EL (cell line): ENCODE measurements around the gene ARID3A.

Experiments
- DNase-seq: peaks from one replicate; pipeline ENCODE4 v3.0.0-alpha.2; 2016

Gene ARID3A

DNA sequence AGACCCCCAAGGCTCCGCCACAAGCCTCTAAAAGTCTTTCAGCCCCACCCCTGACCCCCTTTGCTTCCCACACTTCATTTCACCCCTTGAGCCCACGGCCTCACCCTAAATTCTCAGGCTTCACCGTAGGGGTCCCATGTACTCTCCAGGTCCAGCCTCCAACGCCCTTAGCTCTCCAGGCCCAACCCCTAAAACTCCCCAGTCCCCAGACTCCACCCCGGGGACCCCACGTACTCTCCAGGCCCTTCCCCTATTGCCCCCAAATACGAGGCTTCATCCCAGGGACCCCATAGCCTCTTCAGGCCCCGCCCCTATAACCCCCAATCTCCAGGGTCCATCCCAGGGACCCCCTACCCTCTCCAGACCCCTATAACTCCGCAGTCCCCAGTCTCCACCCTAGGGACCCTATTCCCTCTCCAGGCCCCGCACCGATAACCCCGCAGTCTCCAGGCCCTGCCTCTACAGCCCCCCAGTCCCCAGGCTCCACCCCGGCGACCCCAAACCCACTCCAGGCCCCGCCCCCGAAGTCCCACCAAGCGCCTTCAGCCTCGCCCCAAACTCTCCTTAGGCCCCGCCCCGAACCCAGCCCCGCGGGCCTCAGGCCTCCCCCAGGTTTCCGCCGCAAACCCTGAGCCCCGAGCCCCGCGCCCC, 33.5 kb upstream of the ARID3A start:
- no peak for DNase-seq

DNA sequence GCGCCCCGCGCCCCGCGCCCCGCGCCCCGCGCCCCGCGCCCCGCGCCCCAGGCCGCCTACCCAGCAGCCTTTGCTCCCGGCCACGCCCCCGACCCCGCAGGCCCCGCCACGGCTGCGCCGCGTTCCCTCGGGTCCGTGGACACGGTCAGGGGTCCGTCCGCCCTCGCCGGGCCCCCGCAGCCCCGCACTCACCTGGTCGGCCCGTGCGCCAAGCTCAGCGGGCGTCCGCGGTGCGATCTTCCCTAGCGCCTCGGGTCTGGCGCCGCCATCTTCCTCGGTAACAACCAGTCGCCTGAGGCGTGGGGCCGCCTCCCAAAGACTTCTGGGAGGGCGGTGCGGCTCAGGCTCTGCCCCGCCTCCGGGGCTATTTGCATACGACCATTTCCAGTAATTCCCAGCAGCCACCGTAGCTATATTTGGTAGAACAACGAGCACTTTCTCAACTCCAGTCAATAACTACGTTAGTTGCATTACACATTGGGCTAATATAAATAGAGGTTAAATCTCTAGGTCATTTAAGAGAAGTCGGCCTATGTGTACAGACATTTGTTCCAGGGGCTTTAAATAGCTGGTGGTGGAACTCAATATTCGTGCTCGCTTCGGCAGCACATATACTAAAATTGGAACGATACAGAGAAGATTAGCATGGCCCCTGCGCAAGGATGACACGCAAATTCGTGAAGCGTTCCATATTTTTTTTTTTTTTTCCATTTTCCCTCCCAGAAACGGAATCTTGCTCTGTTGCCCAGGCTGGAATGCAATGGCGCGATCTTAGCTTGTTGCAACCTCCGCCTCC, 32.7 kb upstream of the ARID3A start, which contains the start of the genes MED16 and RNU6-9:
Gene MED16 (minus strand): TSS at position 294 of the 796 bp plus-strand sequence. CDS start 2,056 bp downstream, outside the sequence.
Gene RNU6-9 (plus strand): TSS at position 591 of the 796 bp plus-strand sequence.
- peak; percentile 94 for DNase-seq

DNA sequence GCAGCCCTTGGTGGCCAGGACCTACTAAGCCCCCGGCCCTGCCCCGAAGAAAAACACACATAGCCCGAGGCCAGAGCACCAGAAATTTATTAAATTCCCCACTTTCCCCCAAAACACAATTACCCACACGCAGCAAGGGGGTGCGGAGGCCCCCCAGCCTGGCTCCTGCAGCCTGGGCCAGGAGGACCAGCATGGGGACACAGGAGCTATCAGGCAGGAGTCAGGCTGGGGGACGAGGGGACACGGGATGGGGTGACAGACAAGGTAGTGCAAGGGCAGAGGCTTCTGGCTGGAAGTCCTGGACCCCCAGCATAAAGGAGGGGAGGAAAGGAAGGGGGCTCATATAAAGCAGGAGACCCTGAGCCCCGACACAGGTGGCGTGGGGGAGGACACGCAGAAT, 29.4 kb upstream of the ARID3A start:
- DNase-seq: no peak

DNA sequence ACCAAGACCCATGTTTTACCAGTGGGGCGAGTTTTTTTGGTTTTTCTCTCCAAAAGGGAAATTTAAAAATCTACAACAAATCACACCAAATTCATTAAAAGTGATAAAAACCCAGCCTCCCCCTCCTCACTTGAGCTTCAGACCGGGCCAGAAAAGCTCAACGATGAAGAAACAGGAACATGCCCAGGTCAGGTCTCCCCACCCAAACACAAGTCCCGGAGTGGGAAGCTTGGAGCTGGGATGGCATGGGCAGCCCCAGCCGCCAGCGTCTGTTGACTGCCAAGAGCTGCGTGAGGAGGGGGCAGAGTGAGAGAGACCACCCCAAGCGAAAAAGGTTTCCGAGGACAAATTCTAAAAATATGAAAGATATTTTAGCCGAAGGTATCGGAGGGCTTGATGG, 28.8 kb upstream of the ARID3A start:
- no peak for DNase-seq

DNA sequence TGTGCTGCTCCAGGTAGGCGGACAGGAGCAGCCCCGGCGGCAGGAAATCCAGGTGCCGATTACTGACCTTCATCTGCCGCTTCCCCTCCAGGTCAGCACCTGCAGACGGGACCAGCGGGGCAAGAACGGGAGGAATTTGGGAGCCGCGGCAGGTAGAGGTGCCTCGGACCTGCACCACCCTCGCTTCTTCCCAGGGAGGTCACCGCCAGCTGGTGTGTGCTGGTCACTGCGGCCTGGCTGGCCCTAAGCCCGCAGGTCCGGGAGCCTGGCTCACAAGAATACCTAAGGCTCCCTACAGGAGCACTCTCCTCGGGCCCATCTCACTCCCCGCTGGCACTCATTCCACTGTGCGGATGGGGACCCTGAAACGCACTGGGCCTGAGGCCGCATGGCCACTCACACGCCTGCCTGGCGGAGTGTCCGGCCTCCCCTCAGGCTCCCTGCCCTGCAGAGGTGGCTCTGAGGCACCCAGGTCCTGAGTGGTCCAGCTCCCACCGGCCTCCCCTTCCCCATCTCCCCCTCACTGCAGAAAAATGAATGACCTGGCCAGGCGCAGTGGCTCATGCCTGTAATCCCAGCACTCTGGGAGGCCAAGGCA, 28.3 kb upstream of the ARID3A start:
- DNase-seq: no peak

DNA sequence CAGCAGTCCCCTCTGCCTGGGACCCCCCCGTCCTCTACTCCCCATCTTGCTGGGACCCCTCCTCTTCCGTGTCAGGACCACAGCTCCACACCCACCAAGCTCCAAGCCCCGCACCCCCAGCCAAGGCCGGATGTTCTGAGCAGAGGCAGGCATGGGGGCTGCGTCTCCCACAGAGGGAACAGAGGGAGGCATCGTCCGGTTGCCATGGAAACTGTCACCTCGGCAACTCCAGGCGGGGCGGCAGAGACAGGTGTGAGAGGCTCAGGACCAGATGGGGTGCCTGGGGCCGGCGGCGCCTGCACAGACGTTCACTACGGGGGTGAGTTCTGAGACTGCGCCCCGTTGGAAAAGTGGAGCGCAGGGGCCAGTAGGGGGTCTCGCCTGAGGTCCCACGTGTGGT, 27.2 kb upstream of the ARID3A start:
- no peak for DNase-seq

DNA sequence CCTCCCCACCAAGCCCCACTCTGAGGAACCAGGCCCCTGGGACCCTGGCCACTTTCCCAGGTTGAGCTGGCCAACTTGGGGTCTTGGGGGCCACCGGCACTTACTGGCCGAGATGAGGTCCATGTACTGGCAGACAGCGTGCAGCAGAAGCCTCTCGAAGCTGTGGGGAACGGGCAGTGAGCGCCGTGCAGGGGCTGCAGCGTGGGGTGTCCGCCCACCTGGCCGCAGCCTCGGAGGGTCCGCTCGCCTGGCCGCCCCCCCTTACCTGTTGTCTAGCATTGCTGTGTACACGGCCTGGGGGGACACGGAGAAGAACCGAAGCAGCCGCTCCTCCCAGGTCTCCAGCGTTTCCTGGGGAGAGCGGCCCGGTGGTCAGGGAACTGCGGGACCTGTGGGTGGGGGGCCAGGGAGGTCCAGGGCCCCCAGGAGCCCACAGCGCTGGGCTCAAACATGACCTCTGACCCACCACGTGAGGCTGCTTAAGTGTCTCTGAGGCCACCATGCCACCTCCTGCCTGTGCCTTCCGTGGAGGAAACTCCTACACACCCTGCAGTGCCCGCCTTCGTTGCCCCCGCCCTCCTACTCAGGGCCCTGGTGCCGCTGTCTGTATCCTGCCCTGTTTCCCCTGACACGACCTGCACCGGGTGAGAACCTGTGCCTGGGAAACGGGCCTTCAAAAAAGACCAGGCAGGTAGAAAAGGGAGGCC, 26.3 kb upstream of the ARID3A start:
- no peak for DNase-seq

DNA sequence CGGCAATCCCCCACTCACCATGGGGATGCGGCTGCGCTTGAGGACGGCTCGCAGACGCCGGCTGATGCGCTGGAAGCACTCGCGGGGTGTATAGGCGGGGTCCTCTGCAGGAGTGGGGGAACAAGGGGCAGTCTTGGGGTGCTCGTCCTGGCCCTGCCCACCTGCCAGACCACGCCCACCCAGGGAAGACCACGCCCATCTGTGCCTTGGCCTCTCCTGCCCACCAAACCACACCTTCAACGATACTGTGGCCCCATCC, 25.9 kb upstream of the ARID3A start:
- DNase-seq: no peak

DNA sequence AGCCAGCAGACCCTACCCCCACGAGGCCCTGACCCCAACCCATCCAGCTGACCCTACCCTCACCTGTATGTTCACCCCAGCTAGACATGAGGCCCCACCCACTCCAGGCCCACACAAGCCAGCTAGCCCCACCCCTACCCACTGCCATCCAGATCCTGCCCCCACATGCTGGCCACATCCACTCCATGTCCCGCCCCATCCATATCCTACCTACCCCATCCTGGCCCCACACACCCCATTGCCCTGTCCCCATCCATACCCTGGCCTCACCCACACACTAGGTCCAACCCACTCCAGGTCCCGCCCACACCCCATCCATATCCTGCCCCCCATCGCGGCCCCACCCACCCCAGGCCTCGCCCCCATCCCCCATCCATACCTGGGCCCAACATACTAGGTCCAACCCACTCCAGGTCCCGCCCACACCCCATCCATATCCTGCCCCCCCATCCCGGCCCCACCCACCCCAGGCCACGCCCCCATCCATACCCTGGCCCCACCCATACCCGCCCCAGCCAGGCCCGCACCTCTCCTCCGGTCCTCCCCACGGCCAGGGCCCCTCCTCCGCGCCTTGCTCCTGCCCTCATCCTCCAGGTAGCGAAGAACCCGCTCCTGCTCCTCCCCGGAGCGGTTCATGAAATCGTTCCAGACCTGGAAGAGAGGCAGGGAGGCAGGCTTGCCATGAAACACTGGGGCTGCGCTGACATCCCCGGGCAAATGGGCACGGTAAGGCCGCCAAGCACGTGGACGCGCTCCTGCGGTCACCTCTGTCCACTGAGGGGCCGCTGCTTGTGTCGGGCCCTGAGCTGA, 25.3 kb upstream of the ARID3A start:
- no peak for DNase-seq

DNA sequence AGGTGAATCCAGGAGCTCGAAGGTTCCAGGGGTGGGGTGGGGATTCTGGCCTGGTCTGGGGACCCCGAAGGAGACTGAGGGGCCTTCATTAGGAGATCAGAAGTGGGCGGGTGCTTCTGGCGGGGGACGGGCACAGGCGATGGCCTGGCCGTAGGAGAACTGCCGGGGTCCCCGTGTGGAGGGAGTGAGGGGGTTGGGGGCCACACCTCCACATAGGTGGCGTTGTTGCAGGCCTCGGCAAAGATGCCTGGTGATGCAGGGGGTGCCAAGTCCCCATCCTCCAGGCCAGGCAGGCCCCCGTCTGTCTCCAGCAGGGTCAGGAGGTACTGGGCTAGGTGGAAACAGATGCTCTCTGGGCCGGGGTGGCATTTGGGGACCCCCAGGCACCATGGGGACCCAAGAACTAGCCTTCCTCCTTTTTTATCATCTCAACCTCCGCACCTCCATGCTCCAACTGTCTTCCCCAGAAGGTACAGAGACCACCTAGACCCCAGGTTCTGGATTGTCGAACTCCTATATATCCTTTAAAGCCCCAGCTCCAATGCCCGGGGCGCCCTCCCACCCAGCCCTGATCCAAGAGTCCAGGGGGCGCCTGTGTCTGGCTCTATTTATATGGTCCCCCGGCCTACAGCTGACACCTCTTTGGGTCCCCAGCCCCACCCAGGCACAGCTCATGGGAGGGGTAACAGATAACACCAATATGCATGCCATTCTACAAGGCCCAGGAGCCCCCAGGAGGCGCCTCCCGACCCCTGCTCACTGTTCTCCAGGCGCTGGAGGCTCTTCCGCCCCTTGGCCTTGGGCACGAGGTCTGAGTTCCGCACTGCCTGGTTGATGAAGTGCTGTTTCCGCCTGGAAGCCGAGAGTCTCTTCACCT, 24.4 kb upstream of the ARID3A start:
- no peak for DNase-seq

DNA sequence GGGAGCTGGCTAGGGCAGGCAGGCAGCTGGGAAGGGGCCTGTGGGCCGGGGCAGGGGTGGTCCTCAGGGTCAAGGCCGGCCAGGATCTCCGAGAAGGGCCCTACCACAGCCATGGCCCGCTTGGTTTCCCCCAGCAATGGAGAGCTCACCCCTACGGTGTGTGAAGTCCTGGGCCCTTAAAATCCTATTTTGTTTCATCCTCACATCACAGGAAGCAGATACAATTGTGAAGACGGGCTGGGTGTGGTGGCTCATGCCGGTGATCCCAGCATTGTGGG, 23.8 kb upstream of the ARID3A start:
- DNase-seq: no peak

DNA sequence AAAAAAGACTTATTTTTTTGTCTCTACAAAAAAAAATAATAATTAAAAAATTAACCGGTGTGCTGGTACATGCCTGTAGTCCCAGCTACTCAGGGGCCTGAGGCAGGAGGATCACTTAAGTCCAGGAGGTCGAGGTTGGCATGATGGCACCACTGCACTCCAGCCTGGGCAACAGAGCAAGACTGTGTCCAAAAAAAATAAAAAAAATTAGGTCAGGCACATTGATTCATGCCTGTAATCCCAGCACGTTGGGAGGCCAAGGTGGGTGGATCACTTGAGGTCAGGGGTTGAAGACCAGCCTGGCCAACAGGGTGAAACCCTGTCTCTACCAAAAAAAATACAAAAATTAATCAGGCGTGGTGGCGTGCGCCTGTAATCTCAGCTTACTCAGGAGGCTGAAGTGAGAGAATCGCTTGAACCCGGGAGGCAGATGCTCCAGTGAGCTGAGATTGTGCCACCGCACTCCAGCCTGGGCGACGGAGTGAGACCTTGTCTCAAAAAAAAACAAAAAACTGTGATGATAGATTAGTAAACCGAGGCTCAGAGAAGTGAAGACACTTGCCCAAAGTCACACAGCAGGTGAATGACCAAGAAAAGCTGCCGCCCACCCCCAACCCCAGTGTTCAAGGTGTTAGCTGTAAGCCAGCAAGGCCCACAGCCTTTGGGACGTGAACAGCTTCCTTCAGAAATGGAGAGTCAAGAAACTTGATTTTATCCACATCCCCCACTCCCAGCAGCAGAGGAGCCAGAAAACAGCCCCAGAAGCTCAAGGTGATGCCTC, 23.2 kb upstream of the ARID3A start:
- no peak for DNase-seq

DNA sequence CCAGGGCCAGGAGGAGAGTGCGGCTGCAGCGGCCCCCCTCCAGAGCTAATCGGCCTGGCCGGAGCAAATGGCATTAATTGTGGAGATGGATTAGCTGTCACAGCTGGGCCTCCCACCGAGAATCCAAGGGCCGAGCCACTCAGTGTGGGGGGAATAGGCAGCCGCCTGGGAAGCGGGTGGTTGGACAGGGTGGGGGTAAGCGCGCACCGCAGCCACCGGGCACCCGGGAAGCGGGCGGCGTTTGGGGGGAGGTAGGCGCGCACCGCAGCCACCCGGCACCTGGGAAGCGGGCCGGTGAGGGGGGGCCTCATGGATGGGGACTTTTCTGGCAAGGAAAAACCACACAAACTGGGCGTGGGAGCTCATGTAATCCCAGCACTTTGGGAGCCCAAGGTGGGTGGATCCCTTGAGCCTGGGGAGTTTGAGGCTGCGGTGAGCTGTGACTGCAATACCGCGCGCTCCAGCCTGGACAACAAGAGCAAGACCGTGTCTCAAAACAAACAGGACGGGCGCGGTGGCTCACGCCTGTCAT, 22.5 kb upstream of the ARID3A start:
- DNase-seq: no peak

DNA sequence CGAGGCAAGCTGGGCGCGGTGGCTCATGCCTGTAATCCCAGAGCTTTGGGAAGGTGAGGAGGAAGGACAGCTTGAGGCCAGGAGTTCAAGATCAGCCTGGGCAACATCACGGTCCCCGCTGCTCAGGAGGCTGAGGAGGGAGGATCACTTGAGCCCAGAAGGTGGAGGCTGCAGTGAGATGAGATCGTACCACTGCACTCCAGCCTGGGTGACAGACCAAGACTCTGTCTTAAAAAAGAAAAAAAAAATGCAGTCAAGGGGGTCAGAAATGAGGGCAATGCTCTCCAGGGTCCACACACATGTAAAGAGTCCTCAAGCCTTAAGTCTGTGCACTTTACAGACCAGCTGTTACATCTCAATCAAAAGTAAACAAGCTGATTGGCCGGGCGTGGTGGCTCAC, 21.3 kb upstream of the ARID3A start:
- no peak for DNase-seq

DNA sequence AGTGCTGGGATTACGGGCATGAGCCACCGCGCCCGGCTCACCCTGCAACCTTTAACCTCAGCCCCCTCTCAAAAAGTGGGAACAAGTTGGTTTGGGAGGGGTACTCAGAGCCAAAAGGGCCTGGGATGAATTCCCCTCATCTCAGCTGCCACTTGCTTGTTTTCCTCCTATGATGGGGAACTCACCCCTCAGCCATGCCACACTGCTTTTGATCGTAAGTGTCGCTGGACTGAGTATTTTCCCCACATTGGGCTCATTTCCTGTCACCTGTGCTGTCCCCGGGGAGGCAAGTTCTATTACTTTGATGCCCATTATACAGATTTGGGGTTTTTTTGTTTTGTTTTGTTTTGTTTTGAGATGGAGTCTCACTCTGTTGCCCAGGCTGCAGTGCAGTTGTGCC, 19.4 kb upstream of the ARID3A start:
- no peak for DNase-seq

DNA sequence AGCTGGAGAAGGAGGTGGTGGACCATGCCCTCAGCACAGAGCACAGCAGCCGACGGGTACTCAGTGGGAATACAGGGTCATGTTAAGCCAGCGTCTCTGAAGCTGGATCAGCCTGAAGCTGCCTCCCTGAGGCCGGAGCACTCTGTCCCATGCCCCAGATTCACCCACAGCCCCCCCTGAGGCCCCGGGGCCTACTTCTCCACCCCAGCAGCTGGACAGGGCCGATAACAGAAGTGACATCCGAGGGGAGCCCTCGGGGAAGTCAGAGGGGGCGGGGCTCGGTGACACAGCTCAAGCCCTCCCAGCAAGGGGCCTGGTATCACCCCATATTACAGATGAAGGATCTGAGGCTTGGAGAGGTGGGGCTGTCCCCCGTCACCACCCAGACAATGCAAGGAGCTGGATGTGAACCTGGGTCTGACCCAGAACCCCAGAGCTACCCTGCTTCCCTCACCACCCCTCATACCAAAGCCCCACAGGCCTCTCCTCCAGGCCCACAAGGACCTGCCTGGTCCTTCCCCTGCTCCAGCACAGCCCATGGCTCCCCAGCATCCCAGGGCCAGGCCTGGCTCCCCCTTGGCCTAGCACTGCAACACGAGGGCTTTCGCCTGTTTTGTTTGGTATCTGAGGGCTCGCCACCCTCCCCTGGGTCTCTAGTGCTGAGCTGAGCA, 18.5 kb upstream of the ARID3A start:
- DNase-seq: no peak

DNA sequence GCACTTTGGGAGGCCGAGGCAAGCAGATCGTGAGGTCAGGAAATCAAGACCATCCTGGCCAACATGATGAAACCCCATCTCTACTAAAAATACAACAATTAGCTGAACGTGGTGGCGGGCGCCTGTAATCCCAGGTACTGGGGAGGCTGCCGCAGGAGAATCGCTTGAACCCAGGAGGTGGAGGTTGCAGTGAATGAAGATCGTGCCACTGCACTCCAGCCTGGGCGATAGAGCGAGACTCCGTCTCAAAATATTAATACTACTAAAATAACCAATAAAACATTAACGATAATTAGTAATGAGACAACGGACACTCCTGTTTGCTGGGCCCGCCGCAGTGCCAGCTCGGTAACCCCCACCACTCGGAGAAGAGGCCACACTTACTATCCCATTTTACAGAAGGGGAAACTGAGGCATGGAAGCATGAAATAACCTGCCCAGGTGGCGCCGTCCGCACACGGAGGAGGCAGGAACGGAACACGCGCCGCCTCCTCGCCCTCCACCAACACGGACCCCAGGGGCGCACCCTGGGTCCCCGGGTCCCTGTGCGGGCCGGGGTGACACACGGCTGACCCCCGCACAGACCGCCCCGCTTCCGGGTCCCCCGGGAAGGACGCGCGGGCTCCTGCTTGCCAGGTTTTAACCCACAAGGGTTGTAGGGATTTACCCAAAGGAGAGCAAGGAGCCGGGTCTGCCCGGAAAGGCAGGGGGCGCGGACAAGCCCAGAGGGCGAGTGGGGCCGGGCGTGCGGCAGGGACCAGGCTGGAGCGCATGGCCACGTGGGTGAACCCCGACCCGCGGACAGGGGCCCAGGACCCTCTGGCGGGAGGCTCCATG, 14.4 kb upstream of the ARID3A start:
- DNase-seq: no peak

DNA sequence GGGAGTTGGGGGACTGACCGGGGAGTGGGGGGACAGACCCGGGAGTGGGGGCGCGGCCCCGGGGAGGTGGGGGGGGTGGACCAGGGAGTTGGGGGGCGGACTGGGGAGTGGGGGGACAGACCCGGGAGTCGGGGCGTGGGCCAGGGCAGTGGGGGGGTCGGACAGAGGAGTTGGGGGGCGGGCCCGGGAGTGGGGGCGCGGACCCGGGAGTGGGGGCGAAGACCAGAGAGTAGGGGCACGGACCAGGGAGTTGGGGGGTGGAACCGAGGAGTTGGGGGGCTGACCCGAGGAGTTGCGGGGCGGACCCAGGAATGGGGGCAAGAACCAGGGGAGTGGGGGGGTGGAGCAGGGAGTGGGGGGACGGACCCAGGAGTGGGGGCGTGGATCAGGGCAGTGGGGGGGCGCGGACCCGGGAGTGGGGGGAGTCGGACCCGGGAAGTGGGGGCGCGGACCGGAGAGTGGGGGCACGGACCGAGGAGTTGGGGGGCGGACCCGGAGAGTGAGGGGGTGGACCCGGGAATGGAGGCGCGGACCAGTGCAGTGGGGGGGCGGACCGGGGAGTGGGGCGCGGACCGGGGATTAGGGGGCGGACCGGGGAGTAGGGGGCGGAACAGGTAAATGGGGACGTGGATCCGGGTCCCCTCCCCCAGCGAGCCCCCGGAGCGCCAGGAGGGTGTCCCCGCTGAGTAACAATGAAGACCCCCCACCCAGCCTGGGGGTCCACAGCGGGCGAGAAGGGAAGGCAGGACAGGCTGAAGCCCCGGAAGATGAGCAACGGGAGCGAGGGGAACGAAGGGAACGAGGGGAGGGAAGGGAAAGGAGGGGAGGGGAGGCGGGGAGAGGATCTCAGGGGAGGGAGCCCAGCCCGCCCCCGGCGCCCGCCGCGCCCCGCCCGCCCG, 13.4 kb upstream of the ARID3A start:
- DNase-seq: no peak
